GM08714 (cell line): ENCODE data around the gene SV2C.

Source experiments
- H3K4me3 ChIP-seq: fragments of 200-500 bp; sonication (Bioruptor generic); 2 replicates; pipeline ENCODE4 v1.5.1; 2014; ENCODE audit warnings: mild to moderate bottlenecking, low read length, inconsistent platforms
- ZNF274 ChIP-seq: IDR thresholded peaks from 2 replicates; pipeline ENCODE4 v1.6.1; 2012; ENCODE audit warnings: mild to moderate bottlenecking, low read depth, low read length

SV2C gene

DNA sequence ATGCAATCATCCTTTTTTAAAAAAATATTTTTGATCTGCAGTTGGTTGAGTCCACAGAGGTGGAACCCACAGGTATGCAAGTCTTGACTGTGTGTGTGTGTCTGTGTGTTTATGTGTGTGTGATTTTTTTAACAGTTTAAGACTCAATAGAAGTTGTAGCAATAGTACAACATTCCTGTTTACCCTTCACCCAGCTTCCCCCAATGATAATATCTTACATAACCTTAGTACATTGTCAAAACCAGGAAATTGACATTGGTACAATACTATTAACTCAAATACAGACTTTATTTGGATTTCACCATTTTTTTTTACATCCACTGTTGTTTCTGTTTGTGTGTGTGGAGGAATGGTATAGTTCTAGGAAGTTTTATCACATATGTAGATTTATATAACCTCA, 81.8 kb downstream of the SV2C start:
- TF ChIP-seq ZNF274, result no peak
- H3K4me3 ChIP-seq, result no peak overlapping the region

DNA sequence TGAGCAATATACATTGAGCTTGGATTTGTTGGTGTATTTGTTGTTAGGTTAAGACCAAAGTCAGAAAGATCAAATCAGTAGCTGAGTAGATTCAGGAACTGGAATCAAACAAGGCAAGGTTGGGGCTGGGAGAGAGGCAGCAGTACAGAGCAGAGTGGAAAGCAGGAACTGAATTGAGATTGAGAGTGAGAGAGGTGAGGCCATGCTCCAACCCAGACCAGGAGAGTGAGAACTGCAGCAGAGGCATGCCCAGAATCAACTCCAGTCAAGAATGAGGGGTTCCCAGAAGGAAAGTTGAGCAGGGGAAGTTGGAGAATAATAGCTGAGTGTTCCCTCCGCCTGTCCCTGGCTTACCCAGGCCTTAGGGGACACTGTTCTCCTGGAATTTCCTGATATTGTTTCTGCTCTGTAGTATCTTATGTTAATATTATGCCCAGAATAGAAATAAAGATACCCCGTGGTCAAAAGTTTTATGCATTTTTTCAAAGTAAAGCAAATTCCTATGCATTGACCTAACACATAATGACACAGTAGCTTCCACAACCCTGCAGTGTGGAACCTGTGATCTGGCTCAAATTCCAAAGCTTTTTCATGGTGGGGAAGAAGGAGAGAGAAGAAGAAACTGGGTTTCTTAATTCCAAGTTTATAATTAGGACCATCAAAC, 82.7 kb downstream of the SV2C start:
- H3K4me3 ChIP-seq, result no peak overlapping the region
- TF ChIP-seq ZNF274, result no peak

DNA sequence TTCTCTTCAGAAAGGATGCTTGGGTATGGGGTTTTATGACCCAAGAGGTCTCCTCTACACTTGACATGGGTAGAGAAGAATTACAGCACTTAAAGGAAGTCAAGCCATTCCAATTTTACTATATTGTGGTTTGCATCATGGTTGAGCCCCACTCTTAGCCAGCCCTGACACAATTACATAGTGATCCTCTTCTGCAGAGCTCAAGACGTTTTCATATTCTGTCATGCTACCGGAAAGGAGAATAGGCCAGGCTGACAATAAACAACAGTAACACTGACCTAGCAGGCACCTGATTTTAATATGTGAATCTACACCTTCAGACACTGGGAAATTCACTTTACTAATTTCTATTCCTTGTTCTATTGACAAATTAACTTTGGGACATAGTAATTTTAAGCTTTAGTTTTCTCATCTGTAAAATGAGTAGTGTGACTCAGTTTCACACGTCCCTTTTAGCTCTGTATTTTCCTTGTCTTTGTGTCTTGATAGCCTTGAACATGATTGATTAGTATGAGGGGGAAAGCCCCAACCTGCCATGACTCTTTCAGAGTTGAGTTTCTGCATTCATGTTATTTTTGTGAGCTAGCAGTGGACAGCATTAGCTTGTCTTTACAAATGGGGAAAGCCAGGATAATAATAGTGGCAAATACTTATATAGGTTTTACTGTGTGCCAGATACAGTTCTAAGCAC, 83.8 kb downstream of the SV2C start:
- no peak for TF ChIP-seq ZNF274
- no peak overlapping the region for H3K4me3 ChIP-seq

DNA sequence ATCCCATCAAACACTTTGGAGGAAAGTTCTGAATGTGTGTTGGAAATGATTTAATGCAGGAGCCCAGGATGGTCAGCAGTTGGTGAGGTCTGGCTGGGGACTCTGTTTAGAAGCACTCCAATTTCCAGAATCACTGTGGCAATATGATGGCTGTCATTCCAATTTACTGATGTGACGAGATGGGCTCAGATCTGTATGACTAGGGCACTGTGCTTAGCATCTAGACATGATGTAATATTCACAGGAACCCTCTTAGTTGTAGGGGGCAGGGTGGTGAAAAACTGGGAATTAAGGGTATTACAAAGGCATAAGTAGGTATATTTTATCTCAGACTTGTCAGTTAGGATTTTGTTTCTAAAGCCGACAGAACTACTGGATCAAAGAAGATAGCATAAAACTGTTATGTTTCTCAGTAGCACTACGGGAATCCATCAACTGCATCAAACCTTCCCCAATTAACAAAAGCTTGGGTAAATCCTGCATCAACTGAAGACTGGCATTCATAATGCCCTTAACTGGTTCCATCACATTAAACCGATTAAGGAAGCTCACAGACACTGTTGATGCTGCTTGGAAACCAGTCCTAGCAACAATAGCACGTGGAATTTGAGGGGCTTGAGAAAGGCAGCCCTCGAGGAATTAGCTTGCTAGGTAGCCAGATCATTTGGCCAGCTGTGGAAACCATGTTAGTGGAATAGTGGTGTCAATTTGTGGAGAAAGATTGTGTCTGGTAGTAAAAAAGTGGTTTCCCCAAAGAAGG, 86.1 kb downstream of the SV2C start:
- TF ChIP-seq ZNF274, result no peak
- H3K4me3 ChIP-seq, result no peak overlapping the region

DNA sequence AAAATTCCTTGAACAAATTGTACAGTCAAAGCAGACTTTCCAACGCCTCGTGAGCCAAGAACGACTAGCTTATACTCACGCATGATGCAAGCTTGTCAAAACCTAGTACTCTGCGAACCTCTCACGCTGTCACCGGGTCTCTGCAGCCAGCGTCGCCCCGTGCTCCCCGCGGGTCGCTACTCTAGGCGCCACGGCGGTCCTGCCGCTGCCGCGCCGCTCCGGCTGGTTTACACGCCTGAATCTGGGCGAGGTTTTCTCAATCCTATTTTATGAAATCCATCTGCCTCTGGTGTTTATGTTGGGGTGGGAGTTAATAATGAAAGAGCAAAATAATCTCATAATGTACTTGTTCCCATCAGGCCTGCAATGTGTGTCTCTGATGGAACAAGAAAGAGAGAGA, 90.9 kb downstream of the SV2C start:
- TF ChIP-seq ZNF274, result no peak
- no peak overlapping the region for H3K4me3 ChIP-seq

DNA sequence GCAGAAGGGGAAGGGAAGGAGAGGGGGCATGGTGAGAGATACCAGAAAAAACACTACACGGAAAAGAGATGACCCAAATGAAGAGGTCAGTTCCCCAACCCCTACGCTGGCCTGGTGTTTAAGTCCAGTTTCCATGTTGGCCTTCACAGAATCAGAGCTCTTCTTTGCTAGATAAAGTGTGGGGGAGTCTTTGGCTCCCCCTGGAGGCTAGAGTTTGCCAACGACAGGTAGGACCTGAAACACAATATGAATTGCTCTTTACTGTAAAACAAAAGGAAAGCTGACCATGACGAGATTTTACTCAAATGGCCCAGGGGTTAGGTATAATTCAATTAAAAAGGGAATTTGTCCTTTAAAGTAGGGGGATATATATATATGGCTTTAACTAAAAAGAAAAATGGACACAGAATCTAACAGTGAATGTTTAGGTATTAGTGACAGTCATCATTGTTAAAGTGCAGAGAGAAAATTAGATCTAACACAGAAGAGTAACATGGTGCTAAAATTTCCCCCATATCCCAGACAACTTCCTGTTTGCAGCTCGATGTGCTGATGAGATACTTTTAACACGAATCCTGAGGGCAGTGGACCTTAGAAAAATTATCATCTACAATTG, 92.0 kb downstream of the SV2C start:
- H3K4me3 ChIP-seq, result no peak overlapping the region
- TF ChIP-seq ZNF274, result no peak

DNA sequence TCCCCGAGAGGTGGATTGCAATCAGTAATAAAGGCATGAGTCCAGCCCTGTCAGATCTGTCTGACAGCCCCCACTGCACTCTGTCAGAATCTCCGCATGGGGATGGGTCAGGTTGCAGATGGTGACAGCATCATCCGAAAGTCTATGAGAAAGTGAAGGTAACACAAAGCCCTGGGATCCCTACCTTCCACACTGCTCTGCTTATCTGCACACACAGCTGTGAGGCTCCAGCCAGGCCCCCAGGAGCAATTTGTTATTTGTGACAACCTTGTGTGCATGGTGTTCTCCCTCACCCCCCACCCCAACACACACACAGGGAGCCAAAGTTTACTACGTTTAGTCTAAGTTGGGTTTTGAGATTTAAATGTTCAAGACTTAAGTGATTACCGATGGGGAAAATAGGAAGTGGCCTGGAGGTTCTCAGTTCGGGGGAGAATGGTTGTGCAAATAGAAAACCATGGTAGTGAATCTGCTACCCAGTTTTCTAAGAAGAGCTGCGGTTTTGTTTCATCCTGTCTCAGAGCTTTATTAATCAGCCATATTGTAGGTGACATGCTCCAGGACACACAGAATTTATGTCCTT, 92.7 kb downstream of the SV2C start:
- no peak for TF ChIP-seq ZNF274
- no peak overlapping the region for H3K4me3 ChIP-seq

DNA sequence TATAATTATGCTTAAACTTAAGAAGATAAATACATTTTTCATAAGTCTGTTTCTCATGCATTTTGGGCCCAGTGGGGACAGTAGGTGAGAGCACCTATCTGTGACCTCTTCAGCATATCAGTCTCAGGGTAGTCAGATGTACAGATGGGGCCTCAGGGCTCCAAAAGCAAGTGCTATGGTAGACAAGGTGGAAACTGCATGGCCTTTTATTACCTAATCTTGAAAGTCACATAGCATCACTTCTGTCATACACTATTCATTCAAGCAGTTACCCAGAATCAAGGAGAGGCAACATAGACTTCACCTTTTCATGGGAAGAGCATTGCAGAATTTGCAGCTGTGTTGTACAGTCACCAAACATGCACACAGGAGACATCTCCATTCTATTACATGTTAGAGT, 94.8 kb downstream of the SV2C start:
- no peak for TF ChIP-seq ZNF274
- no peak overlapping the region for H3K4me3 ChIP-seq

DNA sequence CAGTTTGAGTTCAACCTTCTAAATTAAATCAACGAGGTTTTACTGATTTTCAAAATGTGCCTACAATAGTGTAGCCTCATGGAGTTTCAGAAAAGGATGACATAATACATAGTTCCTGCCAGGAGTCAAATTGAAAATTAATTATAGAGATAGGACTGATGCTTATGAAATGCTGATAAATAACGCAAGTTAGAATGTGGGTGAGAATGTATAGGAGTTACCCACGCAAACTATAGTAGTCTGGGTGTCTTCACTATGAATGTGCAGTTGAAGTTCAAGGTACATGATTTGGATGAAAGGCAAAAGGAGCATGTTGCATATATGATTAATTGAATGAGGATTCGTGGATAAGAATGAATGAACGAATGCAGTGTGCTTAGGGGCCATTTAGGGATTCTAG, 95.7 kb downstream of the SV2C start:
- TF ChIP-seq ZNF274, result no peak
- H3K4me3 ChIP-seq, result no peak overlapping the region

DNA sequence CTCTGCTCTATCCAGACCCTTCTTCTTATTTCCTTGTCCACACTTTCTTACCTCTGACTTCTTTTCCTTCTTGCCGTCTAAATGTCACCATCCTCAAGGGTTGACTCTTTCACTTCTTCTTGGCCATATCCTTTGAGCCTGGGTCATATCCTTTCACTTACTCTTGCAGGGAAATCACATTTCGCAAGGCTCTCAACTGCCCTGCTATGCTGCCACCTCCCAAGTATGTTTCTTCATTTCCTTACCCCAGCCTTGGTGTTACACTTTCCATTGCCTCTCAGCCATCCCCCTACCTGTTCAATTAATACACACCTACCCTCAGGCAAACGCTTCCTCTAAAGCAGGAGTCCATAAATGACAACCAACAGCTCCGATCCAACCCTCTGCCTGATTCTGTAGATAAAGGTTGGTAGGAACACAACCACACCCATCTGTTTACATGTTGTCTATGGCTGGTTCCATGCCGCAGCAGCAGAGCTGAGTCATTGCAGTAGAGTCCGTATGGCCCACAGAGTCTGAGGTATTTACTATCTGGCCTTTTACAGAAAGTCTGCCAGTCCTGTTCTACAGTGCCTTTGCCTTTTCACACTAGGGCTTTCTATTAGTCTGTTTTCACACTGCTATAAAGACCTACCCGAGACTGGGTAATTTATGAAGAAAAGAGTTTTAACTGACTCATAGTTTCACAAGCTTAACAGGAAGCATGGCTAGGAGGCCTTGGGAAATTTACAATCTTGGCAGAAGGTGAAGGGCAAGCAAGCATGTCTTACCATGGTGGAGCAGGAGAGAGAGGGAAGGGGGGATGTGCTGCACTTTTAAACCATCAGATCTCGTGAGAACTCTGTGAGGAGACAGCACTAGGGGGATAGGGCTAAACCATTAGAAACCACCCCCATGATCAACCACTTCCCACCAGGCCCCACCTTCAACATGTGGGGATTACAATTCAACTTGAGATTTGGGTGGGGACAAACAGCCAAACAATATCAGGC, 97.9 kb downstream of the SV2C start:
- TF ChIP-seq ZNF274, result no peak
- no peak overlapping the region for H3K4me3 ChIP-seq

DNA sequence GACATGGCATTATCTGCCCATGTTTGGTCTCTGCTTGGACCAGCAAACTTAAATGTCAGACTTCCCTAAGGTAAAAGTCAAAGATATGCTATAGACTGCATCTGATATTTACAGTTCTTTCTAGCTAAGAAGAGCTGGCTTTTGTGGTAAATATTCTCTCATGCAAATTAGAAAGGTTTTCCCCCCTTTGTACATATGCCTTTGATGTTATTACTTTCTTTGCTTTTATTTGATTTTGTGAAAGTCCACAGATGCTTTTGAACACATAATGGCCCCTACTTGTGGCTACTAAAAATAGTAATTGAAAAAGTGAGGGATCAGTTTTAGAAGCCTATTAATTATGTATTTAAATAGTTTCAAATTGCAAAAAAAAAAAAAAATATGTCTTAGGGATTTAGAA, 104.2 kb downstream of the SV2C start:
- TF ChIP-seq ZNF274, result no peak
- H3K4me3 ChIP-seq, result no peak overlapping the region

DNA sequence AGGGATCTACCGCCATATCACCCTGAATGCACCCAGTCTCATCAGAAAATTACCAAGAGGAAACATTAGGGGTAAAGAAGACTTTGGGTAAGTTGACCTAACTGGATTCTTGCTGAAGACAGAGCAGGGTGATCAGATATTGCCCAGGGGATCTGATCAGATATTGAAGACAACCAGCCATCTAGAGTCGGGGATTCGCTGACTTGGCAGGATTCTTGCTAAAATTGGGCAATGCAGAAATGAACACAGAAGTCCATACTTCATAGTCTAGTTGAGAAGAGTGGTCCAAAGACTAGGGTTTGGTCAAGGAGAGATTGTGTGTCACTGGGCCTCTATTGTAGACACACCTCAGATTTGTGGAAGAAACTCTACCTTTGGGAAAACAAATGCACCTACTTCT, 107.2 kb downstream of the SV2C start:
- no peak overlapping the region for H3K4me3 ChIP-seq
- no peak for TF ChIP-seq ZNF274

DNA sequence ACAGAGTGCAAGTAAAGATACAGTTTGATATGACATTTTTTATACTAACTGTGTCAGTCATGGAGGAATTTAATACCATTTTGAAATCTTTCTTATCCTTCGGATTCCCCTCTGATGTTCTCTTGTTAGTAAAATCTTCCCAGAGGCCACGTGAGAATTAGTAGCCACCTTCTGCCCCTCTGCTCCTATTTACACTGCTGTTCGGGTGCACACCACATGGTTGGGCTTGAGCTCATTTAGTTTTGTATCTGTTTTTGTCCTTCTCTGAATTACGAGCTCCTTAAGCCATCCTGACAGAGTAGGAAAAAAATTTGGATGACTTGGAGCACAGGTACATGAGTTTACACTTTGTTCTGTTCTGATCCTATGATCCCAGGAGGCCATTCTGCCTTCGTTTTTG, 109.7 kb downstream of the SV2C start:
- H3K4me3 ChIP-seq, result no peak overlapping the region
- no peak for TF ChIP-seq ZNF274

DNA sequence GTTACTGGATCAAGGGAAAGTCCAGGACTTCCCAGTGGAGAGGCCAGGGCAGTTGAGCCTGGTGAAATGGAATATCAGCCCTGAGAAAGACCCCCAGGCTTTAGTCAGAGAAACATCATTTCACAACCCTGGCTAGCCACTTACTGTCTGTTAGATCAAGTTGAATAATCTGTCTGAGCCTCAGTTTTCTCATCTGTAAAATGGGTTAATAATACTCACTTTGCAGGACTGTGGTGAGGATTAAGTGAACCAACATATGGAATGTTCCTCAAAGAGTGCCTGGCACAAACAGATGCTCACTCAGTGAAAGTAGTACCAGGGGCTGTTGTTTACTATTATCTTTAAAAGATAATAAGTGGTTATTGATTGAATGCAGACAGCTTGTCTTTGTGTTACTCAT, 110.5 kb downstream of the SV2C start:
- TF ChIP-seq ZNF274, result no peak
- no peak overlapping the region for H3K4me3 ChIP-seq
